Chondrocyte (in vitro differentiated cells): ENCODE results near the gene ATP5F1C. TPM values are rescaled to one million over a fixed set of nuclear protein-coding genes. Genes with fewer than 3 reads are reported as not detected.

Experiments
- DNase-seq: peaks from one replicate; pipeline ENCODE4 v3.0.0; 2021; ENCODE audit warnings: mixed read lengths, low spot score
- H3K27ac Mint-ChIP-seq: one replicate; pipeline ENCODE4 v1.8.0; 2021; ENCODE audit warnings: mild to moderate bottlenecking, moderate library complexity, mixed read lengths; ENCODE audit not compliant: unreplicated experiment
- H3K27me3 Mint-ChIP-seq: 2 replicates; pipeline ENCODE4 v1.8.0; 2021; ENCODE audit warnings: low read depth, mixed read lengths
- H3K36me3 Mint-ChIP-seq: 2 replicates; pipeline ENCODE4 v1.8.0; 2021; ENCODE audit warnings: low read depth, mixed read lengths
- H3K4me1 Mint-ChIP-seq: 2 replicates; pipeline ENCODE4 v1.8.0; 2021; ENCODE audit warnings: low read depth, mild to moderate bottlenecking, mixed read lengths
- H3K4me3 Mint-ChIP-seq: one replicate; pipeline ENCODE4 v1.8.0; 2021; ENCODE audit warnings: mild to moderate bottlenecking, moderate library complexity, mixed read lengths; ENCODE audit not compliant: unreplicated experiment
- H3K9me3 Mint-ChIP-seq: 2 replicates; pipeline ENCODE4 v1.8.0; 2021; ENCODE audit warnings: low read depth, mixed read lengths
- total RNA-seq: library from RNA; stranded (reverse); gene quantifications from 3 replicates; pipeline ENCODE4 v1.2.1, GENCODE V29; 2021
- TF ChIP-seq, protein P1 (sequence below): fragments of 200-600 bp; sonication (generic); IDR thresholded peaks from 2 replicates; pipeline ENCODE4 v1.5.0; 2021; ENCODE audit warnings: antibody characterized with exemption, mild to moderate bottlenecking, moderate library complexity

Gene ATP5F1C
- total RNA-seq, 1 donor from 2014 or later = 136 TPM

- Mint-ChIP-seq H3K27me3 (no peaks in the 10 kb centered on the region), H3K4me3 (no peak overlapping the region), H3K27ac (no peak overlapping the region), H3K36me3 (peaks cover 6% of the 10 kb centered on the region), H3K4me1 (peaks cover 49% of the 10 kb centered on the region), H3K9me3 (no peaks in the 10 kb centered on the region)
- DNase-seq = peak; percentile 93
- TF ChIP-seq, protein P1, sequence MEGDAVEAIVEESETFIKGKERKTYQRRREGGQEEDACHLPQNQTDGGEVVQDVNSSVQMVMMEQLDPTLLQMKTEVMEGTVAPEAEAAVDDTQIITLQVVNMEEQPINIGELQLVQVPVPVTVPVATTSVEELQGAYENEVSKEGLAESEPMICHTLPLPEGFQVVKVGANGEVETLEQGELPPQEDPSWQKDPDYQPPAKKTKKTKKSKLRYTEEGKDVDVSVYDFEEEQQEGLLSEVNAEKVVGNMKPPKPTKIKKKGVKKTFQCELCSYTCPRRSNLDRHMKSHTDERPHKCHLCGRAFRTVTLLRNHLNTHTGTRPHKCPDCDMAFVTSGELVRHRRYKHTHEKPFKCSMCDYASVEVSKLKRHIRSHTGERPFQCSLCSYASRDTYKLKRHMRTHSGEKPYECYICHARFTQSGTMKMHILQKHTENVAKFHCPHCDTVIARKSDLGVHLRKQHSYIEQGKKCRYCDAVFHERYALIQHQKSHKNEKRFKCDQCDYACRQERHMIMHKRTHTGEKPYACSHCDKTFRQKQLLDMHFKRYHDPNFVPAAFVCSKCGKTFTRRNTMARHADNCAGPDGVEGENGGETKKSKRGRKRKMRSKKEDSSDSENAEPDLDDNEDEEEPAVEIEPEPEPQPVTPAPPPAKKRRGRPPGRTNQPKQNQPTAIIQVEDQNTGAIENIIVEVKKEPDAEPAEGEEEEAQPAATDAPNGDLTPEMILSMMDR = peak; percentile 3
Observed at GRCh38 chr10:7787150-7787856, 674 bp upstream of the ATP5F1C start.

GRCh38 chr10:7788639-7789286 lies 786 bp downstream of the ATP5F1C start:
- no peaks in the 10 kb centered on the region for H3K9me3 Mint-ChIP-seq
- H3K27ac Mint-ChIP-seq = no peak overlapping the region
- H3K4me1 Mint-ChIP-seq = peaks cover 57% of the 10 kb centered on the region
- H3K4me3 Mint-ChIP-seq = no peak overlapping the region
- DNase-seq = no peak
- no peaks in the 10 kb centered on the region for H3K27me3 Mint-ChIP-seq
- peaks cover 10% of the 10 kb centered on the region for H3K36me3 Mint-ChIP-seq
- TF ChIP-seq, protein P1 = no peak

DNA sequence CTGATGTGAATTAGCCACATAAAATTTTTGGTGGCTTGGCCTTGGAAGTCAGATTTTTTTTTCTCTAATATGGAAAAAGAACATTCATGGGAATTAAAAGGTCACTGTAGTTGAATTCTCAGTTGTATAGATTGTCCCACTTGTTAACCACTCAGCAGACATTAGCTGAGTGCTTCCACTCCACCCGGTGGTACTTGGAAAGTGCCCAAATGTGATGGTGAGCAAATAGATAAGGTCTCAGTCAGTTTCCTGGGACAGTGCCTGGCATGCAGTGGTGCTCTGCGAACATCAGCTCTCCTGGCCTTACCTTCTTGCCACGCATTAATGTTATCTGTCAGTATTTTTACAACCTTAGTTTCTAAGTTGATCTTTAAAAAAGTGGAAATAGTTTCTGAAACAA lies 1.4 kb downstream of the ATP5F1C start:
- Mint-ChIP-seq H3K4me1 (peaks cover 63% of the 10 kb centered on the region), H3K36me3 (peaks cover 12% of the 10 kb centered on the region), H3K4me3 (no peak overlapping the region), H3K27me3 (no peaks in the 10 kb centered on the region), H3K27ac (no peak overlapping the region), H3K9me3 (no peaks in the 10 kb centered on the region)
- TF ChIP-seq, protein P1 = no peak
- no peak for DNase-seq

DNA sequence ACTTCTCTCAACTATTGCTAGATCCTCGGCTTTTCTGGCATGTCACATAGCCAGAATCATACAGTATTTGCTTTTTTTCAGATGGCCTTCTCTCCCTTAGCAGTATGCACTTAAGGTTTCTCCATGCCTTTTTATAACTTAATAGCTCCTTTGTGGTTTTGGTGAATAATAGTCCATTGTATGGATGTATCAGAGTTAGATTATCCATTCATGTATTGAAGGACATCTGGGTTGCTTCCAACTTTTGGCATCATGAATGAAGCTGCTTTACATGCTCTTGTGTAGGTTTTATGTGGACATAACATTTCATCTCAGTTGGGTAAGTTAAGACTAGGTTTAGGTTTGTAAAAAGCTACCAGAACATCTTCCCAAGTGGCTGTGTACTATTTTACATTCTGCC lies 4.6 kb downstream of the ATP5F1C start:
- Mint-ChIP-seq H3K4me1 (peaks cover 73% of the 10 kb centered on the region), H3K27me3 (no peaks in the 10 kb centered on the region), H3K9me3 (no peaks in the 10 kb centered on the region), H3K27ac (peak overlapping the region; percentile 53), H3K4me3 (no peak overlapping the region), H3K36me3 (peaks cover 15% of the 10 kb centered on the region)
- TF ChIP-seq, protein P1 = no peak
- no peak for DNase-seq

DNA sequence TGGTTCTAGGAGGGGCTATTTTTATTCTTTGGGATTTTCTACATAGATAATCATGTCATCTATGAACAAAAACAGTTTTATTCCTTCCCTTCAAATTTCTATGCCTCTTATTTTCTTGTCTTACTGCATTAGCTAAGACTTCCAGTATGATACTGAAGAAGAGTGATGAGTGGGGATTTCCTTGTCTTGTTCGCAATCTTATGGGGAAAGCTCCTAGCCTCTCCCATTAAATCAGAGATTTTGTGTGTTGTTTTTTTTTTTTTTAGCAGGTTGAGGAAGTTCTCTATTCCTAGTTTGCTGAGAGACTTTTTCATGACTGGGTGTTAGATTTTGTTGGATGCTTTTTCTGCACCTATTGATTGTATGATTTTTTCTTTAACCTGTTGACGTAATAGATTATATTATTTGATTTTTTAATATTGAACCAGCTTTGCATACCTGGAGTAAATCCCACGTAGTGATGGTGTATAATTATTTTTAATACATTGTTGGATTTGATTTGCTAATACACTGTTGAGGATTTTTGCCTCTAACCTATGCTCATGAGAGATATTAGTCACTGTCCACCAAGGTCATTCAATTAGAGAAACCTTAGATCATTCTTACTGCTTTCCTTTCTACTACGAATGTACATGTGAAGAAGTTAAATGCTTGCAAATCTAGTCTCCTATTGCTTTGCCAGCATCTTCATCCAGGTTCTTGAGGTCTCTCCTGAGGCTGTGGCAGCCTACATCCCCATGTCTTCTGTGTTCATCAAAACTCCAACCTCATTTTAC lies 6.5 kb downstream of the ATP5F1C start:
- no peaks in the 10 kb centered on the region for H3K27me3 Mint-ChIP-seq
- H3K36me3 Mint-ChIP-seq = peaks cover 19% of the 10 kb centered on the region
- no peaks in the 10 kb centered on the region for H3K9me3 Mint-ChIP-seq
- peaks cover 71% of the 10 kb centered on the region for H3K4me1 Mint-ChIP-seq
- DNase-seq = no peak
- H3K4me3 Mint-ChIP-seq = no peak overlapping the region
- TF ChIP-seq, protein P1 = no peak
- no peak overlapping the region for H3K27ac Mint-ChIP-seq
